Measurements from ENCODE around the gene NDUFS6.

NDUFS6 gene

GRCh38 chr5:1786621-1787471 is 14.4 kb upstream of the NDUFS6 start:
- Histone ChIP-seq H3K4me3 (ENCODE audit: low read depth, low read length) (no peak overlapping the region), H3K14ac (ENCODE audit: low read length) (no peak overlapping the region), H3K9me3 (ENCODE audit: insufficient read depth, low read depth, low read length) (peaks cover 2% of the 10 kb centered on the region), H2BK120ac (ENCODE audit: insufficient read depth, low read length, poor library complexity) (no peak overlapping the region), H4K8ac (ENCODE audit: low read depth, low read length) (no peak overlapping the region), H3K79me2 (ENCODE audit: control insufficient read depth, insufficient read depth, low read length, poor library complexity) (no peaks in the 10 kb centered on the region), H3K4me1 (ENCODE audit: control insufficient read depth in 1 of 2, insufficient read depth in 2 of 2, low read length in 2 of 2) (no peaks in the 10 kb centered on the region), H3K36me3 (ENCODE audit: control insufficient read depth in 1 of 2, insufficient read depth in 2 of 2, low read length in 2 of 2) (no peaks in the 10 kb centered on the region), H2BK5ac (ENCODE audit: low read depth, low read length, poor library complexity) (no peak overlapping the region), H3K27ac (ENCODE audit: low read depth, low read length) (no peak overlapping the region), H4K12ac (ENCODE audit: low read depth, low read length) (no peak overlapping the region), H3K9ac (ENCODE audit: low read length) (no peak overlapping the region), H3K4ac (ENCODE audit: low read depth, low read length) (no peak overlapping the region), H3K18ac (ENCODE audit: low read length) (no peak overlapping the region), H2BK12ac (ENCODE audit: low read length) (no peak overlapping the region), H3K23ac (ENCODE audit: low read length) (no peak overlapping the region), H3K4me2 (ENCODE audit: low read length) (no peak overlapping the region), H2AK5ac (ENCODE audit: low read length) (no peak overlapping the region), H3K27me3 (ENCODE audit: insufficient read depth, low read length) (peaks cover 2% of the 10 kb centered on the region), H3K79me1 (ENCODE audit: low read length) (no peaks in the 10 kb centered on the region), H2AFZ (ENCODE audit: insufficient read depth, low read length, poor library complexity) (no peak overlapping the region), H4K91ac (ENCODE audit: low read depth, low read length) (no peak overlapping the region)
- WGBS (ENCODE audit: extremely low coverage, insufficient coverage, insufficient read length), result no CpG with 5 or more reads among the region's 29 CpGs
- DNase-seq, result no peak

- Histone ChIP-seq H3K18ac (ENCODE audit: low read length) (no peak overlapping the region), H4K8ac (ENCODE audit: low read depth, low read length) (no peak overlapping the region), H3K27ac (ENCODE audit: low read depth, low read length) (no peak overlapping the region), H4K91ac (ENCODE audit: low read depth, low read length) (no peak overlapping the region), H3K4me1 (ENCODE audit: control insufficient read depth in 1 of 2, insufficient read depth in 2 of 2, low read length in 2 of 2) (no peaks in the 10 kb centered on the region), H3K79me2 (ENCODE audit: control insufficient read depth, insufficient read depth, low read length, poor library complexity) (no peaks in the 10 kb centered on the region), H3K4ac (ENCODE audit: low read depth, low read length) (no peak overlapping the region), H3K4me2 (ENCODE audit: low read length) (no peak overlapping the region), H2BK120ac (ENCODE audit: insufficient read depth, low read length, poor library complexity) (no peak overlapping the region), H2AK5ac (ENCODE audit: low read length) (no peak overlapping the region), H3K23ac (ENCODE audit: low read length) (no peak overlapping the region), H3K14ac (ENCODE audit: low read length) (no peak overlapping the region), H3K9ac (ENCODE audit: low read length) (no peak overlapping the region), H3K9me3 (ENCODE audit: insufficient read depth, low read depth, low read length) (peaks cover 2% of the 10 kb centered on the region), H3K4me3 (ENCODE audit: low read depth, low read length) (no peak overlapping the region), H2AFZ (ENCODE audit: insufficient read depth, low read length, poor library complexity) (no peak overlapping the region), H3K79me1 (ENCODE audit: low read length) (no peaks in the 10 kb centered on the region), H3K36me3 (ENCODE audit: control insufficient read depth in 1 of 2, insufficient read depth in 2 of 2, low read length in 2 of 2) (no peaks in the 10 kb centered on the region), H2BK5ac (ENCODE audit: low read depth, low read length, poor library complexity) (no peak overlapping the region), H2BK12ac (ENCODE audit: low read length) (no peak overlapping the region), H4K12ac (ENCODE audit: low read depth, low read length) (no peak overlapping the region), H3K27me3 (ENCODE audit: insufficient read depth, low read length) (peaks cover 2% of the 10 kb centered on the region)
- WGBS (ENCODE audit: extremely low coverage, insufficient coverage, insufficient read length), result no CpG with 5 or more reads among the region's 12 CpGs
- no peak for DNase-seq
Measured at GRCh38 chr5:1787472-1788047, 13.6 kb upstream of the NDUFS6 start.

GRCh38 chr5:1788200-1788599 is 13.0 kb upstream of the NDUFS6 start:
- Histone ChIP-seq H2BK12ac (ENCODE audit: low read length) (no peak overlapping the region), H3K4ac (ENCODE audit: low read depth, low read length) (no peak overlapping the region), H3K79me1 (ENCODE audit: low read length) (no peaks in the 10 kb centered on the region), H3K14ac (ENCODE audit: low read length) (no peak overlapping the region), H3K9ac (ENCODE audit: low read length) (no peak overlapping the region), H3K27me3 (ENCODE audit: insufficient read depth, low read length) (no peaks in the 10 kb centered on the region), H3K9me3 (ENCODE audit: insufficient read depth, low read depth, low read length) (no peaks in the 10 kb centered on the region), H3K4me1 (ENCODE audit: control insufficient read depth in 1 of 2, insufficient read depth in 2 of 2, low read length in 2 of 2) (no peaks in the 10 kb centered on the region), H3K4me2 (ENCODE audit: low read length) (no peak overlapping the region), H3K79me2 (ENCODE audit: control insufficient read depth, insufficient read depth, low read length, poor library complexity) (no peaks in the 10 kb centered on the region), H3K36me3 (ENCODE audit: control insufficient read depth in 1 of 2, insufficient read depth in 2 of 2, low read length in 2 of 2) (no peaks in the 10 kb centered on the region), H3K18ac (ENCODE audit: low read length) (no peak overlapping the region), H2AK5ac (ENCODE audit: low read length) (no peak overlapping the region), H4K8ac (ENCODE audit: low read depth, low read length) (no peak overlapping the region), H2BK5ac (ENCODE audit: low read depth, low read length, poor library complexity) (no peak overlapping the region), H2AFZ (ENCODE audit: insufficient read depth, low read length, poor library complexity) (no peak overlapping the region), H3K27ac (ENCODE audit: low read depth, low read length) (no peak overlapping the region), H3K4me3 (ENCODE audit: low read depth, low read length) (no peak overlapping the region), H4K91ac (ENCODE audit: low read depth, low read length) (no peak overlapping the region), H3K23ac (ENCODE audit: low read length) (no peak overlapping the region), H4K12ac (ENCODE audit: low read depth, low read length) (no peak overlapping the region), H2BK120ac (ENCODE audit: insufficient read depth, low read length, poor library complexity) (no peak overlapping the region)
- no peak for DNase-seq
- WGBS (ENCODE audit: extremely low coverage, insufficient coverage, insufficient read length), result no CpG with 5 or more reads among the region's 7 CpGs

GRCh38 chr5:1788828-1789227 is 12.4 kb upstream of the NDUFS6 start:
- H4K12ac ChIP-seq (ENCODE audit: low read depth, low read length), result no peak overlapping the region
- H3K23ac ChIP-seq (ENCODE audit: low read length), result no peak overlapping the region
- no peak overlapping the region for H2BK5ac ChIP-seq (ENCODE audit: low read depth, low read length, poor library complexity)
- no peak overlapping the region for H4K8ac ChIP-seq (ENCODE audit: low read depth, low read length)
- H3K4me2 ChIP-seq (ENCODE audit: low read length), result no peak overlapping the region
- H2BK120ac ChIP-seq (ENCODE audit: insufficient read depth, low read length, poor library complexity), result no peak overlapping the region
- no peaks in the 10 kb centered on the region for H3K27me3 ChIP-seq (ENCODE audit: insufficient read depth, low read length)
- H3K4me3 ChIP-seq (ENCODE audit: low read depth, low read length), result no peak overlapping the region
- no peaks in the 10 kb centered on the region for H3K9me3 ChIP-seq (ENCODE audit: insufficient read depth, low read depth, low read length)
- no peak overlapping the region for H2BK12ac ChIP-seq (ENCODE audit: low read length)
- no peak overlapping the region for H3K14ac ChIP-seq (ENCODE audit: low read length)
- H3K79me2 ChIP-seq (ENCODE audit: control insufficient read depth, insufficient read depth, low read length, poor library complexity), result no peaks in the 10 kb centered on the region
- H3K36me3 ChIP-seq (ENCODE audit: control insufficient read depth in 1 of 2, insufficient read depth in 2 of 2, low read length in 2 of 2), result no peaks in the 10 kb centered on the region
- no peak overlapping the region for H2AFZ ChIP-seq (ENCODE audit: insufficient read depth, low read length, poor library complexity)
- no peak overlapping the region for H3K4ac ChIP-seq (ENCODE audit: low read depth, low read length)
- H3K4me1 ChIP-seq (ENCODE audit: control insufficient read depth in 1 of 2, insufficient read depth in 2 of 2, low read length in 2 of 2), result no peaks in the 10 kb centered on the region
- H3K79me1 ChIP-seq (ENCODE audit: low read length), result no peaks in the 10 kb centered on the region
- H3K27ac ChIP-seq (ENCODE audit: low read depth, low read length), result no peak overlapping the region
- WGBS (ENCODE audit: extremely low coverage, insufficient coverage, insufficient read length), result no CpG with 5 or more reads among the region's 15 CpGs
- no peak overlapping the region for H4K91ac ChIP-seq (ENCODE audit: low read depth, low read length)
- no peak overlapping the region for H2AK5ac ChIP-seq (ENCODE audit: low read length)
- H3K18ac ChIP-seq (ENCODE audit: low read length), result no peak overlapping the region
- no peak overlapping the region for H3K9ac ChIP-seq (ENCODE audit: low read length)
- DNase-seq, result no peak
